WI38 (cell line): ENCODE data around the gene EIF4G2.

Experiments
- H3K4me3 ChIP-seq: 2 replicates; pipeline ENCODE4 v1.5.1; 2011; ENCODE audit warnings: low read depth, mild to moderate bottlenecking, control low read depth, low read length
- TF ChIP-seq, protein P1 (sequence below): IDR thresholded peaks from 2 replicates; pipeline ENCODE4 v1.5.1; 2012; ENCODE audit warnings: low read depth, mild to moderate bottlenecking, control low read depth, low read length

The EIF4G2 gene

GRCh38 chr11:10797531-10797930 lies 11.2 kb downstream of the EIF4G2 start:
- TF ChIP-seq, protein P1, sequence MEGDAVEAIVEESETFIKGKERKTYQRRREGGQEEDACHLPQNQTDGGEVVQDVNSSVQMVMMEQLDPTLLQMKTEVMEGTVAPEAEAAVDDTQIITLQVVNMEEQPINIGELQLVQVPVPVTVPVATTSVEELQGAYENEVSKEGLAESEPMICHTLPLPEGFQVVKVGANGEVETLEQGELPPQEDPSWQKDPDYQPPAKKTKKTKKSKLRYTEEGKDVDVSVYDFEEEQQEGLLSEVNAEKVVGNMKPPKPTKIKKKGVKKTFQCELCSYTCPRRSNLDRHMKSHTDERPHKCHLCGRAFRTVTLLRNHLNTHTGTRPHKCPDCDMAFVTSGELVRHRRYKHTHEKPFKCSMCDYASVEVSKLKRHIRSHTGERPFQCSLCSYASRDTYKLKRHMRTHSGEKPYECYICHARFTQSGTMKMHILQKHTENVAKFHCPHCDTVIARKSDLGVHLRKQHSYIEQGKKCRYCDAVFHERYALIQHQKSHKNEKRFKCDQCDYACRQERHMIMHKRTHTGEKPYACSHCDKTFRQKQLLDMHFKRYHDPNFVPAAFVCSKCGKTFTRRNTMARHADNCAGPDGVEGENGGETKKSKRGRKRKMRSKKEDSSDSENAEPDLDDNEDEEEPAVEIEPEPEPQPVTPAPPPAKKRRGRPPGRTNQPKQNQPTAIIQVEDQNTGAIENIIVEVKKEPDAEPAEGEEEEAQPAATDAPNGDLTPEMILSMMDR, result no peak
- no peak overlapping the region for H3K4me3 ChIP-seq

GRCh38 chr11:10797001-10797400 lies 11.7 kb downstream of the EIF4G2 start:
- no peak overlapping the region for H3K4me3 ChIP-seq
- TF ChIP-seq, protein P1, result no peak

DNA sequence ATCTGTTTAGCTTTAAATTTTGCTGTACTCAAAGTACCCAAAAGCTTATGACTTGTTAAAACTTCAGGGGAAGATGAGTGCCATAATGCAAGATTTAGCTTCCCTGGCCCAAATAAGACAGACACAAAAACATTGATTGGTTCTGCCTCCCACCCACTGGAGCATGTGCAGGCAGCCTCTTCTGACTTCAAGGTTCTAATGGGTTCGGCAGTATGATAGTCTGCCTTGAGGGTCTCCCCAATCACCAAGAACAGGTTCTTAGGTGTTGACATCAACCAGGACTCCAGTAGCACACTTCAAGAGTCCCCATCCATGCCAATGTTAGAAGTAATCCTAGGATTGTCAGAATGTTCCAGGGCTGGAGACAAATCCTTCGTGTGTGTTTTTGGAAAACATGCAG lies 12.5 kb downstream of the EIF4G2 start:
- TF ChIP-seq, protein P1, result no peak
- H3K4me3 ChIP-seq, result no peak overlapping the region

- TF ChIP-seq, protein P1, result no peak
Measured at GRCh38 chr11:10793470-10794255, 15.1 kb downstream of the EIF4G2 start.

GRCh38 chr11:10792385-10793068 lies 16.2 kb downstream of the EIF4G2 start:
- TF ChIP-seq, protein P1, result peak; percentile 79
- H3K4me3 ChIP-seq, result no peak overlapping the region

More at GRCh38 chr11:10793470-10794255, 15.1 kb downstream of the EIF4G2 start:
- H3K4me3 ChIP-seq, result no peak overlapping the region

DNA sequence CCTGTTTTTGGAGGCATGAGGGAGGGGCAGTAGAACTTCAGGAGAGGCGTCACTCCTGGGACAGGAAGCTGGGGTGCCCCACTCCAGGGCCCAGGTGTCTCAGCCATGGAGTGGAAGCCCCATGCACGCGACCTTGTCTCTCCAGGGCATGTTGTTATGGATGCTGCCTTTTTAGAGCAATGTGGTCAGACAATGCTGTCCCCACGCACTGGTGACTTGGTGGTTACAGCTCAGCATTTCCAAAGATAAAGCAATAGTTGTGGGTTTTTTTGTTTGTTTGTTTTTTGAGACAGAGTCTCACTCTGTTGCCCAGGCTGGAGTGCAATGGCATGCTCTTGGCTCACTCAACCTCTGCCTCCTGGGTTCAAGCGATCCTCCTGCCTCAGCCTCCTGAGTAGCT lies 22.3 kb downstream of the EIF4G2 start:
- H3K4me3 ChIP-seq, result no peak overlapping the region
- TF ChIP-seq, protein P1, result no peak

GRCh38 chr11:10785146-10785474 lies 23.6 kb downstream of the EIF4G2 start:
- TF ChIP-seq, protein P1, result no peak
- no peak overlapping the region for H3K4me3 ChIP-seq
